GM21576 (cell line): Measurements from ENCODE around the gene ECM2.

Experiments used
- ATAC-seq: cut with Tn5 transposase; IDR thresholded peaks from one replicate; pipeline ENCODE4 v1.9.1; 2021; ENCODE audit warnings: mild to moderate bottlenecking, moderate library complexity; ENCODE audit not compliant: unreplicated experiment

The ECM2 gene

DNA sequence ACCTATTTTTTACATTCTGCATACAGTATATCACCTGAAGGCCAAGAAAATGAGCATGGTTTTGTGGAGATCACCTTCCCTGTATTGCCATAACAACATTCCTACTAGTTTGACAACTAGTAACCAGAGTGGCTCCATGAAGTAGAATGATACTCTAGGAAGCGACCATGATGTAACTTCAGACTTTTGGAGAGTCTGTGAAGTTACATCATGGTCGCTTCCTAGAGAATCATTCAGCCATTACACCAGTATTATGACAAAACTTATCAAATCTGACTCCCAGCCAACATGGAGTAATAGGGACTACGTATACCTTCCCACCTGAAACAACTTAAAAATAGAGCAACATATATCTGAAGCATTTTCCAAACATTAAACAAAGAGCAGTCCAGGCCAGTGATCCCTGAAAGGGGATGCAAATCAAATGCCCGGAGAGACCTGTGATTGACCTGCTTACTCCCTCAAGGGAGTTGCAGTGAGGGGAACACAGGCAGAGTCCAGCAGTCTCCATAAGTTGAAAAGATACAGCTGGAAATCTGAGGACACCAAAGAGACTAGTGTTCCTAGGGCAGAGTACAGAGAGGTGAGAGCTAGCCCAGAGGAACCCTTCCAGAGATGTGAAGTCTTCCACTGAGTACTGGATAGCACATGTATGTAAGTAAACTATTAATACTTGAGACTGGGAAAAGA, 7.8 kb downstream of the ECM2 start:
- no peak for ATAC-seq

DNA sequence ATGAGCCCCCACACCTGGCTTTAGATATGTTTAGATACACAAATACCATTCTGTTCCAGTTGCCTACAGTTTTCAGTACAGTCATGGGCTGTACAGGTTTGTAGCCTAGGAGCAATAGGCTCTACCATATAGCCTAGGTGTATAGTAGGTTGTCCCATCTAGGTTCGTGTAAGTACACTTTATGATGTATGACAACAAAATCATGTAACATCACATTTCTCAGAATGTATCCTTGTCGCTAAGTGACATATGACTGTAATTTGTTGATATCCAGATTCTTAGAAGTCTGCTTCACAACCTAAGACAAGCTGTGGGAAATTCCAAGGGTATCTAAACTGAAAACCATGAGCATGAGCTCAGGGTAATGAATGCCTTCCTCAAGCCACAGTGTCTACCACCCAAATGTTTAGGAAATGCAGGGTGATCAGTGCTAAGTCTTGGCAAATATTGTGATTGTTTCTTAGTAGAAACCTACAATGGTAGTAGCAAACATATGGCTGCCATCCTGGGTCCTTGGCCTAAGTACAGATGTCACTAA, 8.4 kb downstream of the ECM2 start:
- no peak for ATAC-seq

DNA sequence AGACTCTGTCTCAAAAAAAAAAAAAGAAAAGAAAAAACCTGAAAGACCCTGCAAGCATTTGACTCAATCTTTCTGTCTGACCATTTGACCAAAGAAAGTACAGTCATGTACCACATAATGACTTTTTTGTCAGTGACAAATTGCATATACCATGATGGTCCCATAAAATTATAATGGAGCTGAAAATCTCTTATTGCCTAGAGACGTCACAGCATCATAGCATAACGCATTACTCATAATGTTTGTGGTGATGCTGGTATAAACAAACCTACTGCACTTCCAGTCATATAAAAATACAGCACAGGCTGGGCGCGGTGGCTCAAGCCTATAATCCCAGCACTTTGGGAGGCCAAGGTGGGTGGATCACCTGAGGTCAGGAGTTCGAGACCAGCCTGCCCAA, 10.5 kb downstream of the ECM2 start:
- ATAC-seq, result no peak

DNA sequence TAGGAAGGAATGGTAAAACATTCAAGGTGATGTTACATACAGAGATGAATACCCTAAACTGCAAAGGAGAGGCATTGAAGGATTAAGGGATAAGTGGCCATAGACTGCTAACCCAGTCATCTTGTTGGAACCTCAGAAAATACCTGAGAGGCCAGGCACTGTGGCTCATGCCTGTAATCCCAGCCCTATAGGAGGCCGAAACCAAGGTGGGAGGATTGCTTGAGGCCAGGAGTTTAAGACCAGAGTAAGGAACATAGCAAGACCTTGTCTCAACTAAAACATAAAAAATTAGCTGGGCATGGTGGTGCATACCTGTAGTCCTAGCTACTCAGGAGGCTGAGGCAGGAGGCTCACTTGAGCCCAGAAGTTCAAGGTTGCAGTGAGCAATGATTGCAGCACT, 10.9 kb downstream of the ECM2 start:
- ATAC-seq, result no peak

- ATAC-seq, result no peak
Observed at GRCh38 chr9:92522983-92523970, 12.5 kb downstream of the ECM2 start.

- ATAC-seq, result no peak
Observed at GRCh38 chr9:92520837-92521236, 15.0 kb downstream of the ECM2 start.

DNA sequence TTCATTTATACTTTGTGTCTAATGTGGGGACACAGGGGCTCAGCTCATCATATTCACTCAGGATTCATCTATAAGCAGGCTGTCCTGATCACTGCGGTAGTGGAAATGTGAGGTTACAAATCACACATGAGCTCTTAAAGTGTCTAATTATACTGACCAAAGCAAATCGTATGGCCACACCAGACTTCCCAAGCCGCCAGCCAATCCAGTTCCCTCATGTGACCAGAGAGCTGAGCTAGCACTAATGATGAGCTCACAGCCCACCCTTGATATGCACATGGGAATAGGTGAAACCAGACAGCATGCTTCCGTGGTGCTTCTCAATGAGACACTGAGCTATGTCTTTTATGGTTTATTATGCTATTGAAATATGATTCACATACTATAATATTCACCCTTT, 17.6 kb downstream of the ECM2 start:
- ATAC-seq, result no peak

- ATAC-seq, result no peak
Observed at GRCh38 chr9:92517046-92517445, 18.7 kb downstream of the ECM2 start.

DNA sequence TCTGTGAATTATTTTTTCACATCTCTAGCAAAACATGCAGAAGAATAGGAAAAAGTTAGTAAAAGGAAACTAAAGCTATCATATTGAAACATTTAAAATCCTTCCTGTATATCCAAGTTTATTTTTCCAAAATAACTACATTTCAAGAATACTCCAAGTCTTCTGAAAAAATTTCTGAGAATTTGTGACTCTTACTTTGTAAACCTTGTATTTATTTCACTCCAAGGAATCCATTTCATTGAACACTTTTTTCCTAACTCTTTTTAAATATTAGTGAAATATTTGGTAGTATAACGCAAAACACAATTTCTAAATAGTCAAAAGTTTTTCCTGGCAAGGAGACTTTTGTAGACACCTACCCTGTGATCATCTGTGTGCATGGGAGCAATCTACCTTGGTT, 19.3 kb downstream of the ECM2 start:
- ATAC-seq, result no peak

DNA sequence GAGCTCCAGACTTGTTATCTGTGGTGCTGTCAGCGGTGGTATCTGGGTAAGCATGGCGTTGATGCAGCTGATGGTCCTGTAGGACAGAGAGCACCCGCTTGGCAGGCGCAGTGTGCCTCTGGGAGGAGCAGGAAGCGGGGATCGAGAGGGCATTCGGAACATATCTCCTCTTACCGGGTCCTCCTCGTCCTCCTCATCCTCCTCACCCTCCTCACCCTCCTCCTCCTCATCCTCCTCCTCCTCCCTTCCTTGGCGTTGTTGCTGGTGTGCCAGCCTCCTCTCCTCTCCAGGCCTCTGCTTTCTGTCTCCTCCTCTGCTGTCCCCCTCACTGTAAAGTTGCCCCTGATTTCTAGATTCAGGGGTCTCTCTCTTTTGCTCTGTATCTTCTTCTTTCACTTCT, 21.2 kb downstream of the ECM2 start:
- no peak for ATAC-seq

GRCh38 chr9:92513349-92513748, 22.4 kb downstream of the ECM2 start:
- no peak for ATAC-seq

DNA sequence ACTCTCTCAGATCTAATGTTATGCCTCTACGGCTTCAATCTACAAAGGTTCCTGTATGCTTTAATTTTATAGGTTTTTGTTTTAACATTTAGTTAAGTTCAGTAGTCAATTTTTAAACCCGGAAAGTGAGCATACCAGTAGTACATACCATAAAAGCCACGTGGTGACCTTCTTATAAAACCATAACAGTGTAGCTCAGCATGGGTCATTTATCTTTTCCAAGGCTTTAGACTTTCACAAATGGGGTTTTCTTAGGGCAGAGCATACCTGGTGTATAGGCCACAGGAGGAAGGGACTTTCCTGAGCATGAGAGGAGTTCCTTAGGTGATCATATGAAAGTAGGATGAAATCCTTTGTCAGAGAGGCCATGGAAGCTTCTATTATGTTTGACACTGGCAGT, 23.2 kb downstream of the ECM2 start:
- ATAC-seq, result no peak

DNA sequence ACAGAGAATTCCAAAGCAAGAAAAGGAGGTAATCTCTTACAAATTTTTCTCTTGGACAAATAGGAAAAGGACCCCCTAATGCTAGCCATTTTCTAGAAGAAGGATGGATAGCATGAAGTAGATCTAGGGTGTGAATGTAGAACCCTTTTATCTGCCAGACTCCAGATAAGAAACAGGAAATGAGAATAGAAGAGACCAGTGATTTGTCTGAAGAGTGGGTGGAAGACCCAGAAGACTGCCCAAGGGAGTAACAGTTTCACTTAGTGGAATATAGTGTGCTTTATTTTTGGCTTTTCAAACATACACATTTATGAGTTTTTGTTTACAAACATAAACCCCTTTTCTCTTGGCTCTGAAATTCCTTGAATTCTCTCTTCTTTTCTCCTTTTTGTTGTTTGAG, 25.0 kb downstream of the ECM2 start:
- no peak for ATAC-seq

GRCh38 chr9:92509050-92509449, 26.7 kb downstream of the ECM2 start:
- no peak for ATAC-seq

- ATAC-seq, result no peak
Observed at GRCh38 chr9:92508018-92508820, 27.6 kb downstream of the ECM2 start.

DNA sequence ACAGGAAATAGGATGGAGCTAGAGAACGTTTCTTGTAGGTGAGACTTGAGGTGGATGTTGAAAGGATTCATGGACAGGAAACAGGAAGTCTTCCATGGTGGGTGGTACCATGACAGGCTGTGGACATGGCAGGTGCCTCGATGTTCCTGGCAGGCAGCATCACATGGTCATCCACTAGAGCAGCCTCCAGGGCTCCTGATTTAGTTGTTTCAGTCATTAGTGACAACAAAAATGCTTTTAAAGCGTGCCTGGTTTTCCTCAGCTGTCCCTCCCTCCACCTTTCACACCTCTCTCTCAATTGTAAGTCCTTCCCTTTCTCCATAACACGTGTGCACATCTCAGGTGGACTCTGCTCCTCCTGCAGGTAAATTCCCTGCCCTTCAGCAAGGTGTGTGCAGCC, 28.3 kb downstream of the ECM2 start:
- ATAC-seq, result no peak

DNA sequence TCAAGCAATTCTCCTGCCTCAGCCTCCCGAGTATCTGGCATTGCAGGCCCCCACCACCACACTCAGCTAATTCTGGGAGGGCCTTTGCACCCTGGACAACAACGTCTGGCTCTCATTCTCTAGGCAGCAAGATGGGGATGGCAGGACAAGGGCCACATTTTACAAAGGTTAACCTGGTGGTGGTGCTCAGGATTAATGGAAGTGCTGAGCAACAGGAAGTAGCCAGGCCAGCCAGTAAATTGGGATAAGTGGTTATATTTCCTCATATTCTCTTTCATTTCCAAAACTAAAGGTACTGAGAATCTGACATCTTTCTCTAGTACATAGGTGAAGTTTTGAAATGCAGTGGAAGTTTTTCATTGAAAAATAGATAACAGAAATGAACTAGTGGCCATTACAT, 28.8 kb downstream of the ECM2 start:
- no peak for ATAC-seq

- no peak for ATAC-seq
Observed at GRCh38 chr9:92506184-92506857, 29.5 kb downstream of the ECM2 start.

GRCh38 chr9:92504881-92505280, 30.9 kb downstream of the ECM2 start:
- no peak for ATAC-seq

DNA sequence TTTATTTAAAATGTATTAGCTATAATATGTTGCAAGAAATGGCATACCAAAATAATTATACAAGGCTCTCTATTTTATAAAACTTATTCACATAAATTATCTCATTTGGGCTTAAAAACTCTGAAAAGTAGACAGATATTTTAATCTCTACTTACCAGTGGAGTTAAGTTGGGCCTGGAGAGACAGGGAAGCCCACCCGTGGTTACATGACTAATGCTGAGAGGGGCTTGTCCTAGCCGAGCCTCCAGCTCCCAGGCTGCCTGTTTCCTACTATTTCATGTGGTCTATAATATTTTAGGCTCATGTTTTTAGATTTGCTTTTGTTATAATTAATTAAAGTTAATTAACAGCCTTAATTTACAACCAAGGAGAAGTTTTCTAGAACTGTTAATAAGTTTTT, 32.6 kb downstream of the ECM2 start:
- no peak for ATAC-seq
